K562 (cell line): ENCODE measurements around the gene SCYL3. TPM values are rescaled to one million over a fixed set of nuclear protein-coding genes. Genes with fewer than 3 reads are reported as not detected.

Source experiments
- ATAC-seq: fragments of 200-7000 bp; cut with Tn5 transposase; 3 replicates; pipeline ENCODE4 v1.9.1; 2020; ENCODE audit warnings: moderate library complexity
- BruUV-seq: library from RNA; stranded (reverse); fragments of 400-500 nt; replicated peaks from 2 replicates; lab custom pipeline; 2021; lab: Mats Ljungman, UMichigan
- CTCF ChIA-PET: fragments of 300-600 bp; formaldehyde crosslinking; extraction: SDS; loops from one replicate; lab custom pipeline; 2021; ENCODE audit warnings: low intra/inter-chr PET ratio; lab: Yijun Ruan, JAX
- POLR2A ChIA-PET: fragments of 300-600, 350-650 bp; sonication (Branson Sonifier 250); formaldehyde crosslinking; extraction: SDS; loops from one replicate; lab custom pipeline; 2021; ENCODE audit warnings: antibody characterized with exemption, inconsistent platforms; lab: Yijun Ruan, JAX
- DNase-seq, 4 experiments: peaks; one replicate each; pipeline versions ENCODE4 v3.0.0 to v3.0.0-alpha.2; 2011 to 2018; ENCODE audit warnings: low spot score in 3 of 4, mixed read lengths in 3 of 4; ENCODE audit errors: extremely low read depth in 1 of 4
- FAIRE-seq: peaks from 2 replicates; lab custom pipeline; 2011; peaks lifted over from hg19 to GRCh38; lab: Jason Lieb, UNC
- H2AFZ ChIP-seq: 2 replicates; pipeline ENCODE4 v1.6.0; 2011; ENCODE audit warnings: low read depth, low read length, control low read depth, inconsistent platforms
- H3K27ac ChIP-seq: fragments of 200-600 bp; 3 replicates; pipeline ENCODE4 v1.8.0; 2011; ENCODE audit warnings: low read depth, mild to moderate bottlenecking, control low read depth, inconsistent platforms, low read length, moderate library complexity, mixed read lengths; ENCODE audit errors: extremely low read depth
- H3K27me3 ChIP-seq, 2 experiments: fragments of 300-600 bp in 1 of 2; 2 replicates in 1 of 2; 3 replicates in 1 of 2; pipeline versions ENCODE4 v1.6.0 to v1.8.0; 2011; ENCODE audit warnings: inconsistent platforms in 2 of 2, low read length in 2 of 2, mild to moderate bottlenecking in 1 of 2, mixed read lengths in 1 of 2, moderate library complexity in 1 of 2; ENCODE audit not compliant: control insufficient read depth in 2 of 2, insufficient read depth in 2 of 2
- H3K36me3 ChIP-seq: fragments of 300-600 bp; 3 replicates; pipeline ENCODE4 v1.8.0; 2011; ENCODE audit warnings: mild to moderate bottlenecking, low read length, inconsistent platforms; ENCODE audit not compliant: control insufficient read depth, insufficient read depth
- H3K4me1 ChIP-seq, 2 experiments: fragments of 200-600 bp in 1 of 2; replicated peaks in 1 of 2; 2 replicates in 1 of 2; 3 replicates in 1 of 2; pipeline versions ENCODE4 v1.5.1 to v1.8.0; 2011; ENCODE audit warnings: inconsistent platforms in 2 of 2, low read length in 2 of 2, mild to moderate bottlenecking in 1 of 2, mixed read lengths in 1 of 2, moderate library complexity in 1 of 2; ENCODE audit not compliant: control insufficient read depth in 2 of 2, insufficient read depth in 2 of 2
- H3K4me2 ChIP-seq: 2 replicates; pipeline ENCODE4 v1.6.1; 2011; ENCODE audit warnings: low read length, control low read depth, inconsistent platforms, mixed read lengths; ENCODE audit not compliant: insufficient read depth
- H3K4me3 ChIP-seq: fragments of 200-600 bp; sonication (generic), shearing (Covaris generic); 2 replicates; pipeline ENCODE4 v1.5.1; 2016; ENCODE audit warnings: control low read depth, inconsistent platforms
- H3K79me2 ChIP-seq: fragments of 200-600 bp; 3 replicates; pipeline ENCODE4 v1.8.0; 2011; ENCODE audit warnings: low read length, inconsistent platforms; ENCODE audit not compliant: control insufficient read depth, insufficient read depth
- H3K9ac ChIP-seq, 2 experiments: 2 replicates each; pipeline versions ENCODE4 v1.6.0 to v1.6.1; 2011; ENCODE audit warnings: low read depth in 2 of 2, low read length in 2 of 2, control low read depth in 1 of 2, inconsistent platforms in 1 of 2, mild to moderate bottlenecking in 1 of 2, mixed read lengths in 1 of 2; ENCODE audit not compliant: insufficient read depth in 1 of 2
- H3K9me1 ChIP-seq: one replicate; pipeline ENCODE4 v1.6.0; 2011; ENCODE audit warnings: inconsistent platforms, mild to moderate bottlenecking, low read length, moderate library complexity; ENCODE audit not compliant: control insufficient read depth, insufficient read depth
- H3K9me3 ChIP-seq: replicated peaks from 2 replicates; pipeline ENCODE4 v1.5.1; 2011; ENCODE audit warnings: low read depth, low read length, inconsistent platforms; ENCODE audit not compliant: control insufficient read depth, insufficient read depth
- H4K20me1 ChIP-seq: replicated peaks from 2 replicates; pipeline ENCODE4 v1.6.1; 2011; ENCODE audit warnings: low read length, inconsistent platforms, mixed read lengths; ENCODE audit not compliant: control insufficient read depth, insufficient read depth
- ARNT ChIP-seq, 2 experiments: fragments of 450-650 bp; IDR thresholded peaks; 2 replicates each; pipeline ENCODE4 v1.6.1; 2016; ENCODE audit warnings: mild to moderate bottlenecking in 1 of 2
- CBX3 ChIP-seq, 2 experiments: IDR thresholded peaks; 1 replicate in 1 of 2; 2 replicates in 1 of 2; pipeline ENCODE4 v1.6.1; 2012; ENCODE audit warnings: inconsistent platforms in 2 of 2, low read length in 2 of 2, borderline replicate concordance in 1 of 2, control low read depth in 1 of 2
- CREB3 ChIP-seq: fragments of 450-650 bp; conservative IDR thresholded peaks from 2 replicates; pipeline ENCODE4 v1.6.1; 2016; ENCODE audit warnings: missing genetic modification characterization, low read depth, mild to moderate bottlenecking, missing compliant biosample characterization, moderate library complexity
- FOS ChIP-seq: IDR thresholded peaks from 3 replicates; pipeline ENCODE4 v1.6.1; 2011; ENCODE audit not compliant: insufficient read length; ENCODE audit errors: extremely low read depth
- HNRNPLL ChIP-seq: fragments of 200-400 bp; formaldehyde crosslinking; IDR thresholded peaks from 2 replicates; pipeline ENCODE4 v1.6.1; 2017; ENCODE audit warnings: low read length, low read depth, mild to moderate bottlenecking; ENCODE audit not compliant: poor library complexity, severe bottlenecking
- KAT7 ChIP-seq: sonication (generic); formaldehyde crosslinking; IDR thresholded peaks from 2 replicates; pipeline ENCODE4 v1.8.0; 2022; ENCODE audit warnings: missing genetic modification reagents, mild to moderate bottlenecking, borderline replicate concordance
- KLF6 ChIP-seq: fragments of 250-450 bp; sonication (Bioruptor Pico); IDR thresholded peaks from 2 replicates; pipeline ENCODE4 v1.4.0; 2020; ENCODE audit warnings: mild to moderate bottlenecking, moderate library complexity, borderline replicate concordance
- MTF1 ChIP-seq: fragments of 250-450 bp; sonication (Bioruptor Pico); IDR thresholded peaks from 2 replicates; pipeline ENCODE4 v1.9.0; 2021; ENCODE audit warnings: moderate library complexity, mild to moderate bottlenecking, inconsistent platforms, borderline replicate concordance
- NCOA1 ChIP-seq: fragments of 450-650 bp; IDR thresholded peaks from 2 replicates; pipeline ENCODE4 v1.6.1; 2016; ENCODE audit warnings: low read depth
- NR1H2 ChIP-seq: sonication (generic); formaldehyde crosslinking; IDR thresholded peaks from 2 replicates; pipeline ENCODE4 v1.4.0; 2020; ENCODE audit warnings: mild to moderate bottlenecking, missing genetic modification reagents
- OTX1 ChIP-seq: fragments of 450-650 bp; formaldehyde crosslinking; IDR thresholded peaks from 2 replicates; pipeline ENCODE4 v1.4.0; 2022; ENCODE audit warnings: mild to moderate bottlenecking
- TRIM25 ChIP-seq: fragments of 450-650 bp; IDR thresholded peaks from 2 replicates; pipeline ENCODE4 v1.7.0; 2016; ENCODE audit warnings: borderline replicate concordance
- ZNF699 ChIP-seq: fragments of 250-450 bp; sonication (Bioruptor Pico); IDR thresholded peaks from 2 replicates; pipeline ENCODE4 v1.8.0; 2021; ENCODE audit warnings: mild to moderate bottlenecking, moderate library complexity; ENCODE audit not compliant: insufficient replicate concordance
- ZNF830 ChIP-seq: fragments of 250-450 bp; sonication (Bioruptor Pico); IDR thresholded peaks from 2 replicates; pipeline ENCODE4 v1.5.0; 2021; ENCODE audit warnings: mild to moderate bottlenecking
- WGBS: fragments of 100-300 bp; shearing (Covaris generic); methylation state at CpG from one replicate; pipeline ENCODE4 v1.1.6; 2016; ENCODE audit warnings: low coverage, mixed read lengths; ENCODE audit not compliant: insufficient coverage; ENCODE audit errors: missing lambda C conversion rate; 5-methylcytosine and 5-hydroxymethylcytosine counted together
- in situ Hi-C: fragments of 300-500 bp; cut with MboI; formaldehyde crosslinking; loops from 4 replicates; pipeline ENCODE4 v1.15.0; 2018; ENCODE audit warnings: inconsistent platforms, mixed read lengths
- intact Hi-C: fragments of 100-400 bp; cut with micrococcal nuclease; formaldehyde crosslinking; loops from 2 replicates; pipeline ENCODE4 v1.14.2; 2022
- polyA plus RNA-seq, 8 experiments: library from polyadenylated mRNA; depleted of rRNA in 4 of 8; stranded (reverse) in 5 of 8; unstranded in 3 of 8; fragments of >200 nt; fragmentation: Nextera tagmentation in 2 of 8; fragmentation: Illumina TruSeq in 1 of 8; extraction: Ambion mirVana in 2 of 8; extraction: Trizol in 1 of 8; gene quantifications; 2 replicates each; pipeline versions ENCODE4 v1.2.1 to v1.2.3, GENCODE V29; 2011 to 2014; ENCODE audit warnings: inconsistent platforms in 1 of 8, missing spikeins in 1 of 8
- total RNA-seq, 7 experiments: library from RNA; depleted of rRNA in 6 of 7; stranded (reverse); fragments of >200 nt in 6 of 7; fragmentation: Illumina TruSeq in 2 of 7; extraction: Trizol in 2 of 7; gene quantifications; 2 replicates each; pipeline versions ENCODE4 v1.2.1 to v1.2.3, GENCODE V29; 2011 to 2021; ENCODE audit warnings: low replicate concordance in 1 of 7

SCYL3 gene
- total and polyA plus RNA-seq, 9 of the 15 experiments (the other 6 are each of a cell fraction or from before 2014, with no cell fraction given) = 3.6 to 11.4 (median 7.1) TPM

- no peaks in the 10 kb centered on the region for H3K9me3 ChIP-seq
- DNase-seq = no peak
- H3K27ac ChIP-seq = no peak overlapping the region
- intact Hi-C loops = no loop called here
- no peaks in the 10 kb centered on the region for H3K9me1 ChIP-seq
- H3K36me3 ChIP-seq = no peaks in the 10 kb centered on the region
- no peak overlapping the region for H2AFZ ChIP-seq
- ChIA-PET POLR2A (interaction anchor here (1.2 kb wide), 1 partner anchor 9 kb away, joined by 5 read pairs; the partner anchor contains the start of gene SCYL3), CTCF (no interaction called here)
- no peak overlapping the region for H3K9ac ChIP-seq
- WGBS = 1% methylated on average over 5 of the region's 5 CpGs
- no peak overlapping the region for H3K4me2 ChIP-seq
- ATAC-seq = no peak
- no peaks in the 10 kb centered on the region for H3K4me1 ChIP-seq
- 0 out of 5 replicates have a peak, but pooled peaks cover 0 to 2% of the 10 kb centered on the region in 2 experiments for H3K27me3 ChIP-seq
- in situ Hi-C loops = no loop called here
- no peak for FAIRE-seq
- no TSS peak for BruUV-seq
- H3K4me3 ChIP-seq = no peak overlapping the region
- no peaks in the 10 kb centered on the region for H3K79me2 ChIP-seq
- TF ChIP-seq ARNT (IDR thresholded peaks at IDR 0.05) = no peak
- TF ChIP-seq HNRNPLL = no peak
- TF ChIP-seq CBX3 (IDR thresholded peaks at IDR 0.05; ENCODE audit: borderline replicate concordance in 1 of 2, low read length in 2 of 2) = no peak
- H4K20me1 ChIP-seq = no peaks in the 10 kb centered on the region
These were observed 9.1 kb upstream of the SCYL3 start for GRCh38 chr1:169902751-169903150.

- intact Hi-C loops = no loop called here
- POLR2A ChIA-PET = no interaction called here
- ATAC-seq (no peak), FAIRE-seq (no peak)
- Histone ChIP-seq H4K20me1 (no peaks in the 10 kb centered on the region), H3K9ac (no peak overlapping the region), H3K27ac (no peak overlapping the region), H3K4me1 (peaks cover 0 to 5% of the 10 kb centered on the region in 2 experiments; a peak in 2 of 5 replicates), H3K9me3 (no peaks in the 10 kb centered on the region)
- TF ChIP-seq TRIM25 = no peak
- no peak for TF ChIP-seq ZNF830 (CRISPR knock-in tag)
- TF ChIP-seq NCOA1 = no peak
- TF ChIP-seq NR1H2 (CRISPR knock-in tag) = no peak
- no peak for TF ChIP-seq KLF6 (CRISPR knock-in tag)
- TF ChIP-seq OTX1 = no peak
- no peak for TF ChIP-seq ZNF699 (CRISPR knock-in tag)
- TF ChIP-seq CREB3 (tag) = no peak
- no peak for TF ChIP-seq FOS
- TF ChIP-seq KAT7 (CRISPR knock-in tag) = no peak
- TF ChIP-seq MTF1 (CRISPR knock-in tag) = no peak
- TF ChIP-seq, all 486 proteins: peak for 0
- Histone ChIP-seq H3K36me3 (no peaks in the 10 kb centered on the region), H2AFZ (no peak overlapping the region), H3K79me2 (no peaks in the 10 kb centered on the region), H3K4me2 (no peak overlapping the region), H3K4me3 (no peak overlapping the region), H3K27me3 (0 out of 5 replicates have a peak, but pooled peaks cover 0 to 2% of the 10 kb centered on the region in 2 experiments), H3K9me1 (no peaks in the 10 kb centered on the region)
- in situ Hi-C loops = no loop called here
- DNase-seq = no peak
- CTCF ChIA-PET = no interaction called here
- no TSS peak for BruUV-seq
These were observed 7.4 kb upstream of the SCYL3 start for GRCh38 chr1:169901115-169901514.
